Upper lobe of right lung (tissue), 1 donor: ENCODE data around the gene GLI3. TPM values are rescaled to one million over a fixed set of nuclear protein-coding genes. Genes with fewer than 3 reads are reported as not detected.
A peak's percentile ranks its signal among the peaks of the same experiment; 100 is the strongest.

Source experiments
- ATAC-seq: fragments of 200-7000 bp; cut with Tn5 transposase; one replicate; pipeline ENCODE4 v1.9.1; 2020; ENCODE audit warnings: mild to moderate bottlenecking, moderate library complexity
- DNase-seq: peaks from one replicate; pipeline ENCODE4 v3.0.0-alpha.2; 2020
- H3K27ac ChIP-seq: fragments of 200-600 bp; one replicate; pipeline ENCODE4 v1.8.0; 2022
- H3K27me3 ChIP-seq: fragments of 200-600 bp; one replicate; pipeline ENCODE4 v1.8.0; 2022; ENCODE audit warnings: mild to moderate bottlenecking
- H3K36me3 ChIP-seq: fragments of 200-600 bp; one replicate; pipeline ENCODE4 v1.8.0; 2022
- H3K4me1 ChIP-seq: fragments of 200-600 bp; one replicate; pipeline ENCODE4 v1.8.0; 2022
- H3K4me3 ChIP-seq: fragments of 200-600 bp; one replicate; pipeline ENCODE4 v1.8.0; 2022; ENCODE audit warnings: mild to moderate bottlenecking
- H3K9me3 ChIP-seq: fragments of 200-600 bp; one replicate; pipeline ENCODE4 v1.8.0; 2022
- CTCF ChIP-seq: fragments of 200-600 bp; IDR thresholded peaks from one replicate; pipeline ENCODE4 v1.8.0; 2022; ENCODE audit warnings: antibody characterized with exemption
- intact Hi-C: fragments of 100-400 bp; cut with DNase I; formaldehyde crosslinking; loops from one replicate; pipeline ENCODE4 v1.11.0; 2022
- total RNA-seq: library from RNA; stranded (reverse); fragmentation: NEBNext Ultra II Directional; extraction: Animal tissue kit (Norgen Biotek cat#: 25700); gene quantifications from one replicate; pipeline ENCODE4 v1.2.1, GENCODE V29; 2021
- donor health status: DM: no; HTN: yes; CAD: no; lungs with severe emphysema.

Gene GLI3
- total RNA-seq, 1 donor from 2014 or later, result 17.5 TPM

GRCh38 chr7:42087616-42088015, 149.4 kb downstream of the GLI3 start:
- DNase-seq (no peak), ATAC-seq (no peak)
- intact Hi-C loops, result no loop called here
- Histone ChIP-seq H3K4me1 (peaks cover 29% of the 10 kb centered on the region), H3K9me3 (no peaks in the 10 kb centered on the region), H3K36me3 (no peaks in the 10 kb centered on the region), H3K27me3 (no peaks in the 10 kb centered on the region), H3K27ac (no peak overlapping the region), H3K4me3 (no peak overlapping the region)
- no peak for TF ChIP-seq CTCF

- H3K4me1 ChIP-seq, result peaks cover 15% of the 10 kb centered on the region
- DNase-seq, result no peak
- intact Hi-C loops, result no loop called here
These were observed 151.5 kb downstream of the GLI3 start for GRCh38 chr7:42085531-42085930.

DNA sequence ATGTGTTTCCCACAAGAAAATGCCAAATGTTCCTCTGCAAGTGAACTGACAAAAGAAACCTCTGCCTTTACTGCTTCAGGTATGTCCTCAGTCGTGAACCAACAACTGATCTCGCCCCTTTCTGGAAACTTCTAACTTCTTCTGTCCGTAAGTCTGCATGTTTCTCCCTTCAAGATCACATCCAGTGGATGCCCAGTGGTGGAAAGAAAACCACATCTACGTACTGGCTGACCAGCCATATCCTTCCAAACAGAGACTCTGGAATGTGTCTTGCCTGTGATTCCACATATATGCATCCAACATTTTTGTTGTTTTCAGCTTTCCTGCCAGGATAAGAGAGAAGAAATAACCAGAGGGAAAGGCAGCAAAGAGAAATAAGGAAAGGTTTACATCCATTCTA, 152.7 kb downstream of the GLI3 start:
- intact Hi-C loops, result no loop called here
- no peak for ATAC-seq
- no peak for DNase-seq
- Histone ChIP-seq H3K4me1 (peaks cover 15% of the 10 kb centered on the region), H3K27ac (no peak overlapping the region), H3K4me3 (no peak overlapping the region), H3K9me3 (no peaks in the 10 kb centered on the region), H3K36me3 (no peaks in the 10 kb centered on the region), H3K27me3 (no peaks in the 10 kb centered on the region)
- TF ChIP-seq CTCF, result no peak

More at GRCh38 chr7:42085531-42085930, 151.5 kb downstream of the GLI3 start:
- Histone ChIP-seq H3K36me3 (no peaks in the 10 kb centered on the region), H3K27me3 (no peaks in the 10 kb centered on the region), H3K9me3 (no peaks in the 10 kb centered on the region), H3K27ac (no peak overlapping the region), H3K4me3 (no peak overlapping the region)
- ATAC-seq, result peak; percentile 61
- TF ChIP-seq CTCF, result no peak

DNA sequence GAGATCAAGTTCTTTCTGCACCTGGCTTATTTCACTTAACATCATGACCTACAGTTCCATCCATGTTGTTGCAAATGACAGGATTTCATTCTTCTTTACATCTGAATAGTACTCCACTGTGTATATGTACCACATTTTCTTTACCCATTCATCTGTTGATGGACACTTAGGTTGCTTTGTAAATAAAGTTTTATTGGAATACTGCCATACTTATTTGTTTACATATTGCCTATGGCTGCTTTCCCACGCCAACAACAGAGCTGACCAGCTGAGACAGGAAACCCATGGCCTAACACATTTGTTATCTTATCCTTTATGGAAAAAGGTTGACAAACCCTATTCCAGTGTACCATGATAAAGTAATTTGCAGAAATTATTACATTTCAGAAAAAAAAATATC, 153.7 kb downstream of the GLI3 start:
- intact Hi-C loops, result no loop called here
- ATAC-seq (no peak), DNase-seq (no peak)
- Histone ChIP-seq H3K4me1 (peaks cover 15% of the 10 kb centered on the region), H3K36me3 (no peaks in the 10 kb centered on the region), H3K9me3 (no peaks in the 10 kb centered on the region), H3K27ac (no peak overlapping the region), H3K27me3 (no peaks in the 10 kb centered on the region), H3K4me3 (no peak overlapping the region)
- TF ChIP-seq CTCF, result no peak

DNA sequence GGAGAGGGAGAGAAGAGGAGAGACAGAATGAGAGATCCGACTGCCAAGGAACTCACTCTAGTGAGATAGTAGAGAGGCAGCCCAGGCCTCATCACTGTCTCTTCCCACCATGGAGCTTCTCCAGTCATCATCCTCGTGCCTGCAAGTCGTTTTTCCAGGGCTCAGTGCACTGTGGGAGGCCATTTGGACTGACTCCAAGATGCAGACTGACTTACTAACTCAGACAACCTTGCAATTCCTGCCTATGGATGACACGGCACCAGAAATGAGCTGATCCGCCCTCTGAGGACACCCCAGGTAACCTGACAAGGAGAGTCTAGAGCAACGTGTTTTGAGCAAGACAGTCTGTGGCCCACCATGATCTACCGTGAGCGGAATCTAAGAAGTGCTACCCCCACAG, 154.9 kb downstream of the GLI3 start:
- no peaks in the 10 kb centered on the region for H3K9me3 ChIP-seq
- H3K4me3 ChIP-seq, result no peak overlapping the region
- no peaks in the 10 kb centered on the region for H3K36me3 ChIP-seq
- intact Hi-C loops, result no loop called here
- H3K4me1 ChIP-seq, result peaks cover 15% of the 10 kb centered on the region
- no peak for ATAC-seq
- H3K27ac ChIP-seq, result no peak overlapping the region
- no peaks in the 10 kb centered on the region for H3K27me3 ChIP-seq
- no peak for DNase-seq
- TF ChIP-seq CTCF, result no peak

DNA sequence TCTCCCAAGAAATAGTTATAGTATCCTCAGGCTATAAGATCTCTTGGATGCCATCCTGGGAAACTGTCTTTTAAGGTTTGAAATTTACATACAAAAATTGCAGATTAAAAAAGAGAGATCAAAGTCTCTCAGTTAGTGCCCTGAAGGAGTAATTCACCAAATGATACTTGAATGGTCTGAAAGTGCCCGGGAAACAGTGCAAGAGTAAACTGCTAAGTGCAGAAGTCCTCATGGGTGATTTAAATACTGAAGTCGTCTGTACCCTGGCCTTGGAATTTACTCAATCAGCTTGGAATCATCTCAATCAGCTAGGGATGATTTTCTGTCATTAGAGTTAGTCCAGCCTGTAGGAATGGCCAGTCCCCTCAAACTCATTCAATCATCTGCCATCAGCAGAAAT, 155.3 kb downstream of the GLI3 start:
- Histone ChIP-seq H3K4me1 (peaks cover 15% of the 10 kb centered on the region), H3K27me3 (no peaks in the 10 kb centered on the region), H3K4me3 (no peak overlapping the region), H3K9me3 (no peaks in the 10 kb centered on the region), H3K27ac (no peak overlapping the region), H3K36me3 (no peaks in the 10 kb centered on the region)
- DNase-seq (no peak), ATAC-seq (peak; percentile 44)
- TF ChIP-seq CTCF, result no peak
- intact Hi-C loops, result no loop called here
